CD4-positive, alpha-beta T cell treated with Interleukin-15 for 4 hours (primary cell): ENCODE results near the gene FADD.
"Not testable (repeated sequence)": the region's sequence is repeated elsewhere in the genome, so short reads cannot be mapped to it uniquely, and the experiment has no call there.

Source experiments
- DNase-seq: peaks from one replicate; pipeline ENCODE4 v3.0.0-alpha.2; 2020; ENCODE audit warnings: low spot score

Gene FADD

DNA sequence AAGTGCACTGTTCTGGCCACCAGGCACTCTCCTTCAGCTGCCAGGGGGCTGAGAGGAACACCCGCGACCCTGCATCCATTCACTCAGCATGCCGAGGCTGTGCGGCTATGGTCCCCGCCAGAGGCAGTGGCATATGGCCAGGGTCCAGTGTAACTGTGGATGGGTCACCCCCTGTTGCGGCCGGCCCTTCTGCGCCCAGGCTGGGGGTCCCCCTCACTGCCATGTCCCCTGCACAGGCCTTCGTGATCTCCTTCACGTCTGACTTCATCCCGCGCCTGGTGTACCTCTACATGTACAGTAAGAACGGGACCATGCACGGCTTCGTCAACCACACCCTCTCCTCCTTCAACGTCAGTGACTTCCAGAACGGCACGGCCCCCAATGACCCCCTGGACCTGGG lies 20.8 kb upstream of the FADD start:
- no peak for DNase-seq

DNA sequence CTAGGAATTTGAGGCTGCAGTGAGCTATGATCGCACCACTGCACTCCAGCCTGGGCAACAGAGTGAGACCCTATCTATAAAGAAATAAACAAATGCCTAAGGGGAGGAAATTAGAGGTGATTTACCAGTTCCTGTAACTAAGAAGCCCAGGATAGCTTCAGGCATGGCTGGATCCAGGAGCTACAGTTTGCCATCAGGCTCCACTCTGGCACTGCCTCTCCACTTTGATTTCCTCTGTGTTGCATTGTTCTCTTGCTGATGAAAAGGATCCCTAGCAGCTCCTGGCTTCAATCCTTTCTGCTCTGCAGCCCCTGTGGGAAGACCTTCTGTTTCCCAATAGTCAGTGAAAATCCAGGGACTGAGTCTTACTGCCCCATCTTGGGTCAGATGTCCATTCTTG lies 20.1 kb upstream of the FADD start:
- no peak for DNase-seq

GRCh38 chr11:70183483-70184176 lies 19.5 kb upstream of the FADD start:
- DNase-seq: no peak

GRCh38 chr11:70184396-70184795 lies 18.7 kb upstream of the FADD start:
- no peak for DNase-seq

GRCh38 chr11:70185348-70186055 lies 17.6 kb upstream of the FADD start:
- DNase-seq: no peak

- no peak for DNase-seq
Measured at GRCh38 chr11:70186420-70186819, 16.7 kb upstream of the FADD start.

GRCh38 chr11:70186936-70187335 lies 16.2 kb upstream of the FADD start:
- no peak for DNase-seq

DNA sequence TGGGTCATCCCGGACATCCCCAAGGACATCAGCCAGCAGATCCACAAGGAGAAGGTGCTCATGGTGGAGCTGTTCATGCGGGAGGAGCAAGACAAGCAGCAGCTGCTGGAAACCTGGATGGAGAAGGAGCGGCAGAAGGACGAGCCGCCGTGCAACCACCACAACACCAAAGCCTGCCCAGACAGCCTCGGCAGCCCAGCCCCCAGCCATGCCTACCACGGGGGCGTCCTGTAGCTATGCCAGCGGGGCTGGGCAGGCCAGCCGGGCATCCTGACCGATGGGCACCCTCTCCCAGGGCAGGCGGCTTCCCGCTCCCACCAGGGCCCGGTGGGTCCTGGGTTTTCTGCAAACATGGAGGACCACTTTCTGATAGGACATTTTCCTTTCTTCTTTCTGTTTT lies 15.3 kb upstream of the FADD start:
- DNase-seq: no peak

- no peak for DNase-seq
Measured at GRCh38 chr11:70189622-70190021, 13.5 kb upstream of the FADD start.

- peak; percentile 11 for DNase-seq
Measured at GRCh38 chr11:70191495-70192140, 11.5 kb upstream of the FADD start.

- no peak for DNase-seq
Measured at GRCh38 chr11:70192666-70193410, 10.3 kb upstream of the FADD start.

DNA sequence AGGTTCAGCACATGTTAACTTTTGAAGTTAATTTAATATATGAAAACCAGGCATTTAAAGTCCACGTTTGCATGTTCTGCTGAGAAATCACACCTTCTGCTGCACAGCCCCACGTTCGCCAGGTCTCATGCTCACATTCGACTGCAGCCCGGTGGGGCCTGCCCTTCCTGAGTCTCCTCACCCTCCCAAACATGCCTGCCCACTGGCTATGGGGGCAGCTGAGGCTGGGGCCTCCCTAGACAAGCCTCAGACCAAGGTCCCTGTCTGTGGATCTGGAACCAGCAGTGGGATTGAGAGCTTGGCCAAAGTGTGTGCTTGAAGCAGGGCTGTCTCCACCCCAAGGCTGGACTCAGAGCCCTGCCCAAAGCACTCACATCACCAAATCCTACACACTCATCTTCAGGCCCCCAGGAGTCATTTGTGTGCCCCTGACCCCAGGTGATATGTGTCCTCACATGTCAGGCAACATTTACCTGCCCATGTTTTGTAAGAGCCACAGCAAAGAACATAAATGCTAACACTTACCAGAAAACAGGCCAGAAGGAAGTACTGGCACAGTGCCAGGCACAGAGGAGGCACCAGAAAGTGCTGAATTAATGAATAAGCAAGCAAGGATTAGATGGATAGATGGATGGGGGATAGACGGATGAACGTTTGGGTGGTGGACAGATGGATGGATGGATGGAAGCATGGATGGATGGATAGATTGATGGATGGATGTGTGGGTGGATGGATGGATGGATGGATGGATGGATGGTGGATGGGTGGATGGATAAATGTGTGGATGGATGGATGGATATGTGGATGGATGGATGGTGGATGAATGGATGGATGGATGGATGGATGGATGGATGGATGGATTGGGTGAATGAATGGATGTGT lies 9.4 kb upstream of the FADD start:
- no peak for DNase-seq

- DNase-seq: no peak
Measured at GRCh38 chr11:70194792-70195791, 8.0 kb upstream of the FADD start.

DNA sequence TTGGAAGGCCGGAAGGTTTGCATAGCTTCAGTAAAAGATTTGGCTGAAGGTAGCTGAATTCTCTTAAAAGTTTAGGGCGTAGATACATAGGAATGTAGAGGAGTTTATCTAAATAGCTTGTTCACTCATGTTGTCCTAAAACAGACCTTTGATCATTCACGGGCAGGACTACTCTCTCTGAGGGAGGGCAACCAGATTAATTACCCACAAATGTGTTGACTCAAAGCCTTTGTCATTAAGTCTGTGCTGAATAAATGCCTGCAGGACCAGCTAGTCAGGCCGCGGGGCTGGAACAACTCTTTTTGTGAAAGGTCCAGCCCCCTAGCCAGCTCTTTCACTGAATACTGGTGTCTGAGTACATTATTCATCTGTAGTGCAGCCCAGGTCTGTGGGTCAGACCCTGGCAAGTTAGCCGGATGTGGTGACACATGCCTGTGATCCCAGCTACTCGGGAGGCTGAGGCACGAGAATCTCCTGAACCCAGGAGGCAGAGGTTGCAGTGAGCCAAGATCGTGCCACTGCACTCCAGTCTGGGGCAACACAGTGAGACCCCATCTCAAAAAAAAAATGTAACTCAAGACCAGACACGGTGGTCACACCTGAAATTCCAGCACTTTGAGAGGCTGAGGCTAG lies 2.8 kb upstream of the FADD start:
- DNase-seq: no peak

DNA sequence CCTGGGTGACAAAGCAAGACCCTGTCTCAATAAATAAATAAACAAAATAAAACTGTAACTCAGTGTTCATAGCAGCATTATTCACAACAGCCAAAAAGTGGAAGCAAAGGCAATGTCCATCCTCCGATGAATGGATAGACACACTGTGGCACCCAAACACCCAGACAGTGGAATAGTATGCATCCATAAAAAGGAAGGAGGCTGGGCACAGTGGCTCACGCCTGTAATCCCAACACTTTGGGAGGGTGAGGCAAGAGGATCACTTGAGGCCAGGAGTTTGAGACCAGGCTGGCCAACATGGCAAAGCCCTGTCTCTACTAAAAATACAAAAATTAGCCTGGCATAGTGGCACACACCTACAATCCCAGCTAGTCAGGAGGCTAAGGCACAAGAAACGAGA lies 2.0 kb upstream of the FADD start:
- DNase-seq: not testable (repeated sequence)

DNA sequence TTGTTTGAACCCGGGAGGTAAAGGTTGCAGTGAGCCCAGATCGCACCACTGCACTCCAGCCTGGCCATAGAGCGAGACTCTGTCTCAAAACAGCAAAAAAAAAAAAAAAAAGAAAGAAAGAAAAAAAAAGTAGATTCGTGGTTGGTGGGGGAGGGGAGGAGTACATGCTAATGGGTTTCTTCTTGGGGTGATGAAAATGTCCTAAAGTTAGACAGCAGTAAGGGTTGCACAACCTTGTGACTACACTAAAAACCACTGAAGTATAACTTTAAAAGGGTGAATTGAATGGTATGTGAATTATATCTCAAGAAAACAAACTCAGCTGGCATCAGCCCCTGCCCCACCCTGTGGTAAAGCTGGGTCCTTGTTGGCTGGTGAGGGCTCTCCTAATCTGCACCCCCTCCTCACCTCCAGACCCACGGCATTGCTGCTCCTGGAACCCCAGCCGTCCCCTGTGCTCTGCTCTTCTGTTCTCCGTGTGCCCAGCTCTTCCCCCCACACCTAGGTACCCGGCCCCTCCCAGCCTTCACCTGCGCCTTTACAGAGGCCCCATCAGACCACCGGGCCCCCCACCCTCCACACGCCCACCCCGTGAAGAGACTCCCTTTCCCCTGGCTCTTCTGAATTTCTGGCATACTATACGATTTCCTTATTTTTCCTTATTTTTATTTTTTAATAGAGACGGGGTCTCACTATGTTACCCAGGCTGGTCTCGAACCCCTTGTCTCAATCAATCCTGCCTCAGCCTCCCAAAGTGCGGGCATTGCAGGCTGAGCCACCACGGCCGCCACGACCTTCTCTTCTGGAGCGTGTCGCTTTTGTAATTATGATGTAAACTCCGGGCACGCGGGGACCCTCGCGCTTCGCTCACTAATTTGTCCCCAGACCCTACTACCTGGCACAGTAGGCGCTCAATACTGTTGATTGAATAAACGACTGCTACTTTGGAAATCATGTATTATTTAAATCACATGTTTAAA lies 924 bp upstream of the FADD start:
- no peak for DNase-seq

DNA sequence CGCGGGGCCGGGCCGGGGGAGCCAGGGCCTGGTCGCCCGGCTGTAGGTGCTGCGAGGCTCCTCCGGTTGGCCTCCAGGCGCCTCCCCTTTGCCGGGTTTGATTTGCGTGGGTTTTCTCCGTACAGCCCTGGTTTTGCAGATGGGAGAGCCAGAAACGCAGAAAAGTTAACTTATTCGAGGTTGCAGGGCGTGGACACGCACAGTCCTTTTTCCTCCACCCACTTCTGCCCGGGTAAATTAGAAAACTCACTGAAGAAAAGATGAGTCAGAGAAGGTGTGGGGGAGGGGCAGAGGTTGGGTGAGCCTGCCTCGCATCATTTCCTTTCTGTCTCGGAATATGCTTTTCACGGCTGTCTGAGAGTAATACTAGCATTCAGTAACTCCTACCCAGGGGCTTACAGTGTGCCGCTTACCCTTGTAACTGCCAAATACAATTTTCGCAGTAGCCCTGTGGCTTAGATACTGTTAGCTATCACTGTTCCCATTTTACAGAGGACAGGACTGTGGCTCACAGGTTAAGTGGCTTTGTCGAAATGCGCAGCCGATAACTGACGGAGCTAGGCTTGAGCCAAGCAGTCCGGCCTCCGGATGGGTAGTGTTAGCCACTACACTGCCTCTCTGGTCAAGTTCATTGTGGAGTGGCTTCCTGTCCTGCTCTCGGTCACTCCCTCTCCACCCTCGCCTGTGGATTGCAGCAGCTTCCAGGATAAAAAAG lies 812 bp downstream of the FADD start:
- peak; percentile 95 for DNase-seq

GRCh38 chr11:70204466-70204799 lies 1.3 kb downstream of the FADD start:
- DNase-seq: peak; percentile 4
